Suppressor macrophage treated with lipopolysaccharide for 1 hour (primary cell): ENCODE measurements around the gene VPS50.
A peak's percentile ranks its signal among the peaks of the same experiment; 100 is the strongest.

Experiments
- DNase-seq, 3 donors: peaks; one replicate each; pipeline ENCODE4 v3.0.0-alpha.2; 2020 to 2022

VPS50 gene, protein sequence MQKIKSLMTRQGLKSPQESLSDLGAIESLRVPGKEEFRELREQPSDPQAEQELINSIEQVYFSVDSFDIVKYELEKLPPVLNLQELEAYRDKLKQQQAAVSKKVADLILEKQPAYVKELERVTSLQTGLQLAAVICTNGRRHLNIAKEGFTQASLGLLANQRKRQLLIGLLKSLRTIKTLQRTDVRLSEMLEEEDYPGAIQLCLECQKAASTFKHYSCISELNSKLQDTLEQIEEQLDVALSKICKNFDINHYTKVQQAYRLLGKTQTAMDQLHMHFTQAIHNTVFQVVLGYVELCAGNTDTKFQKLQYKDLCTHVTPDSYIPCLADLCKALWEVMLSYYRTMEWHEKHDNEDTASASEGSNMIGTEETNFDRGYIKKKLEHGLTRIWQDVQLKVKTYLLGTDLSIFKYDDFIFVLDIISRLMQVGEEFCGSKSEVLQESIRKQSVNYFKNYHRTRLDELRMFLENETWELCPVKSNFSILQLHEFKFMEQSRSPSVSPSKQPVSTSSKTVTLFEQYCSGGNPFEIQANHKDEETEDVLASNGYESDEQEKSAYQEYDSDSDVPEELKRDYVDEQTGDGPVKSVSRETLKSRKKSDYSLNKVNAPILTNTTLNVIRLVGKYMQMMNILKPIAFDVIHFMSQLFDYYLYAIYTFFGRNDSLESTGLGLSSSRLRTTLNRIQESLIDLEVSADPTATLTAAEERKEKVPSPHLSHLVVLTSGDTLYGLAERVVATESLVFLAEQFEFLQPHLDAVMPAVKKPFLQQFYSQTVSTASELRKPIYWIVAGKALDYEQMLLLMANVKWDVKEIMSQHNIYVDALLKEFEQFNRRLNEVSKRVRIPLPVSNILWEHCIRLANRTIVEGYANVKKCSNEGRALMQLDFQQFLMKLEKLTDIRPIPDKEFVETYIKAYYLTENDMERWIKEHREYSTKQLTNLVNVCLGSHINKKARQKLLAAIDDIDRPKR

DNA sequence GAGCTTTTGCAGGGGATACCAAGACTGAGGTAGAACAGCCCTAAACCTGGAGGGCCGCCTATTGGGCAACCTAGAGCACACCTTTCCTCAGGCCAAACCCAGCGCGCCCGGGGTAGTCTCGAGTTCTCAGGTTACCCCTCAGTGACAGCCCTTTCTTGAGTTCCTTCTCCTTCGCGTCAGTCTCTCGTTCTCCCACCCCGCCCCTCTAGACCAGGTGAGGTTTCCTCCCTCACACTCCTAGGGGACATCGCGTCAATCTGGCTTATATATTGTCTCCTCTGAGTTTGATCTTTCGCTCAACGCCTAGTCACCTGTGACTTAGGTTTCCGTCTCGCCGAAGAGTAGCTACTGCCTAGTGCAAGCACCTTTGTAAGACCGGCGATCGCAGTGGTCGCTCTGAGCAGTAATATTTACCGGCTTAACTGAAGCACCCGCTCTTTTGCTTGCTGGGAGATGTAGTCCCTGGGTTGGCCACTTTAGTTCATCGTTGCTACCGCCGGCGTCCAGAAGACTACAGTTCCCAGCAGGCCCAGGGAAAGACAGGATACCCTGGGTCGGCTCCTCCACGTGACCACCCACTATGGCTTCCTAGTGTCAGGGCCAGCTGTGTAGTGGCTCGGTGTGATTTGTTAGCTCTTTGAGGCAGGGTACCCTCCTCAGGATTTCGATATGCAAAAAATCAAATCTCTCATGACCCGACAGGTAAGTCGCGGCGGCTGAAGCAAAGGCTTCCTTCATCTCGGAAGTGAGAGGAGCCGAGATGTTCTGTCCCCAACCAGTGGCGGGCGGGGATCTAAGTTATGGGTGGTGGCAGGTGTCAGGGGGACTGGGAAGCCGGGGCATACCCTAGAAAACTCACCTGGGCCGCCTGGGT lies at the start of gene VPS50:
Gene VPS50, plus strand, starts transcription at position 568 of the 874 bp plus-strand sequence. Its CDS starts 102 bp downstream, at position 670.
- DNase-seq, result peak; percentile 95 to 97 (median 95)

DNA sequence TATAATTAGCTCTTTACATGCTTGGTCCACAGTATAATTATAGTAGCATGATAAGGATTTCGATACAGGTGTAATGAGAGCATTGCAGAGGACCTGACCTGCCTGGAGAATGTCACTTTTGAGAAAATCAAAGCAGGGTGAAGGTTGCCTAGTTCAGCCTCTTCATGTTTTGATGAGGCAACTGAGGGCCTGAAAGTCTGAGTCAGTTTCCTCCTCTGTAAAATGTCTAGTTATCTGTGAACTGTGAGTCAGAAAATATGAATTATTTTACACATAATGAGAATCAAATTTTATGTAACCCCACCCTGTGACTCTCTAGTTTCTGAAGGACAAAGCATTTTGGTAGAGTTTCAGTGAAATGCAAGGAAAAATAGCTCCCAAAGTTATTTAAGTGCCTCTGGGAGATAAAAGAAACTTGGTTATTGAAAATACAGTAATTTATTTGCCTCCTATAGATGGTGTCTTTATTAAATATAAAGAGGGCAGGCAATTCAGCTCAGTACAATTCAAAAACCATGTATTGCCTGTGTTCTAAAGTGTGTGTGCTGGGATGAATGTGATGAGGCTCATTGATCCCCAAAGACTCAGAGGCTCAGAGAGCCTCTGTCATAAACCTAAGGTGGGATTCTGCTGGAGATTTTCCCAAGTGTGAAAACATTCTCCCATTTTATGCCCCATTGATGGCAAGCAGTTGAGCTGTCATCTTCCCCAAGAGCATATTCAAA lies 46.7 kb upstream of the VPS50 start:
- DNase-seq, result peak; percentile 29 to 51 (median 41)

DNA sequence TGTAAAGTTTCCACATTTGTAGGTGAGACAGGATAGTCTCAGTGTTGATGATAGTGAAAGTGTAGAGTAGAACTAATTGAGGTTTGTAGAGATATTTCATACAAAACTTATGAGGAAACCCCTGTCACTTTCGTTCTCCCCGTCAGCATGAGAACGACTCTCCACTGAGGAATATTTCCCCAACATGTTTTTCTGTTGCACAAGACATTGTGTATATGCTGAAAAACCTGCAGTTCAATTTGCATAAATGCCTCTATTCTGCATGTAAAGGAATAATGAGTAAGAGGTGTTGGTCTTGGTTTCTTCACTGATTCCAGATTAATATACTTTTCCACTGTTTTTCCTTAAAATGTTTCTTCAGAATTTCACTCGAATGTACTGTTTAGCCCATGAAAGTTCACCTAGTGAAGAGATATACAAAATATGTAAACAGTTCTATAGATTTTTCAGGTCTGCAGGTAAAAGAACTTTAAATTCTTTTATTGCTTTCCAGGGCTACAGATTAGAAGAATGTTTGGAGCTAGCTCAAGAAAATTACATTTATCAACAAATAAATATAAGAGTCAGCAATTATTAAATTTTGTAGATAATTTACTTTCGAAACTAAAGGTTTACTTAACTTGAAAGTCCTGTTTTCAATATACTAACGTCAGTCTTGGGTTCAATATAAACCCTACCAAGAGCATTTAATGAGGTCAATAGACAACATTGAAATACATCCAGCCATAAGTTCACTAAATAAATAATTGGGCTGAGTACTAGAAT lies 43.1 kb upstream of the VPS50 start:
- DNase-seq, result peak in 2 of 3 donors; percentile 30 to 31

DNA sequence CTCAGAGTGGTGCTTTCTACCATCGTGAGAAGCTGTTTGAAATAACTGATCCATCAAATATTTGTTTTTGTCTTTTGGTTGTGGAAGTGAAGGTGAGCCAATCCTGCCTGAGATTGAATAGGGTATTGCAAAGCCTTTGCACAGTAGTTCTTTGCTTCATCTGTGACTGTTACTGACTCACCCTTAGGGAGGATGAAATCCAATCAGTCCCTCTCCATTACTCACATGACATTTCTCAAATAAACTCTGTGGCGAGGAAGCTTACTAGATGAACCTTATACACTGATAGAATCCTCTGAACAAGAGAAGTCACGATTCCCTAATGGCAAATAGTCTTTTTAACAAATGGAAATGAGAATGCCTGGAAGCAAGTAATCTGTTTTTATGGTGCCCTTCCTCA lies 37.8 kb upstream of the VPS50 start:
- DNase-seq, result peak; percentile 24 to 64 (median 61)

DNA sequence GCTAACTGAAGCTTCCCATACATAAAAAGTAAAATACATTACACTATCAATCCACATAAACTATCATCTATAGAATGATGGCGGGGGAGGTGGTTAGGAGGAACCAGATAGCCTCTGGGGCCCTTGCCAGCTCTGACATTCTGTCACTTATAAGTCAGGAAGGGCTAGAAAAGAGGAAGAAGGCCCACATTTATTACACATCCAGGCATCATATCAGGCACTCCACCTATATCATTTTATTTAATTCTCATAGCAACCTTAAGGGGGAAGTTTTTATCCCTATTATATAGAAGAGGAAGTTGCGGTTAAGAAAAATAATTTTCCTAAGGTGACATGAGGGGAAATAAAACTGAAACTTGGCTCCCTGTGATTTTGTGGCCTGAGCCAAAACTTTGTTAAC lies 35.8 kb upstream of the VPS50 start:
- peak; percentile 43 to 66 (median 46) for DNase-seq

DNA sequence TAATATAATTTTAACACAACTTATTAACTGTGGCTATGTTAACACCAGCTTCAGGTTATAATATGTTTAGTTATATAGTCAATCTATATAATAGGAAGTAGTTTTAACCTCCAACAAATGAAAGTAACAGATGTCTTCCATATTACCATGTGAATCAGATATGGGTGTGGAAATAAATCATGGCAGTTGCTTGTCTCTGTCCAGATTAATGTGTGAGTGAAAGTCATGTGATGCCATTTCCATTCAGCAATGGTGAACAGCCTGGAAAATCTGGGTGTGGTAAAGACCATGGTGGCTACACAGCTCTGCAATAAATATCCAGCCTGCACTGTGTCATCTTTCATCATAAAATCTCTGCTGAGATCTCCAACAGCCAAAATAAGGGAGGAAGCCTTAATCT lies 33.7 kb upstream of the VPS50 start:
- no peak for DNase-seq

DNA sequence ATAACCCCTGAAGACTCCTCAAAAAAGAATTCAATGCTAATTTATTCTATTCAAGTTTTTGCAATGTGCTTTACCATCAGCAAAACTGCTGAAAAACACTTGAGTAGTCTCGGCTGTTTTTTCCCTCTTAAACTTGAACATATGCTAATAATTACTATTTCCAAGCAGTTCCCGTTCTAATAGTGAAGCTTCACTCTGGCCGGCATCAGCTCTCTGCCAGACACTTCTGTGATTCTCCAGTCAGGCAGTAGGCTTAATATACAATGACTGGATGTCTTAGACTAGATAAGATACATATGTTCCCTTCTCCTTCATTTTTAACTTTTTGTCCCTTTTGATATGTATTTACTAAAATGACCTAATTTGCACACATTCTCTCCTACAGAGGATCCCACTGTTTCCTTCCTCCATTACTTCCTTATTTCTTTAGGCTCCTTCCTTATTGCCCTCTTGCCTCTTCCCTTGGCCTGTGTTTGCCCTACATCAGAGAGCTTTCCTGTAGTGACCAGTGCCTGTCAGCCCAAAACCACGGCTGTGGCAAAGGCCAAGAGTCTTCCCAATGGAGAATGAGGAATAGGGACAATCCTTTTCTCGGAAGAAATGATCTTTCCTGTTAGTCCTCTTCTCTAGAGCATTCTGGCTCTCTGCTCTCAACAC lies 29.4 kb upstream of the VPS50 start:
- peak; percentile 40 to 61 (median 52) for DNase-seq

DNA sequence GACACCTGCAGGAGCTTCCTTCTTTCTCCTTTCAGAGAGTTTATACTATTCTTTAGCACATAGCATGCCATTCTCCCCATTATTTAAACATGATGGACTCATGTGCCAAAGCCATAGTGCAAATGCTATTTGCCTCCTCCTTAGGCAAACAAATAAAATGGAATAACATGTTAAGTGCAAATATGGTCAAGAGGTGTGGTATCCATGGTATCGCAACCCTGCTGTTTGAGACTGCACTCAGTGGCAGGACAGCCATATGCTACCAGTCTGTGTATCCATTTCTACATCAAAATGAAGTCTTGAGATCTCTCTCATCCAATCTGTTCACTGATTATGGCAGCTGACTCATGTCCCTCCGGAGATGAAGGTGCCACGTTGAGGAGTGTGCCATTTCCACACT lies 28.7 kb upstream of the VPS50 start:
- no peak for DNase-seq

DNA sequence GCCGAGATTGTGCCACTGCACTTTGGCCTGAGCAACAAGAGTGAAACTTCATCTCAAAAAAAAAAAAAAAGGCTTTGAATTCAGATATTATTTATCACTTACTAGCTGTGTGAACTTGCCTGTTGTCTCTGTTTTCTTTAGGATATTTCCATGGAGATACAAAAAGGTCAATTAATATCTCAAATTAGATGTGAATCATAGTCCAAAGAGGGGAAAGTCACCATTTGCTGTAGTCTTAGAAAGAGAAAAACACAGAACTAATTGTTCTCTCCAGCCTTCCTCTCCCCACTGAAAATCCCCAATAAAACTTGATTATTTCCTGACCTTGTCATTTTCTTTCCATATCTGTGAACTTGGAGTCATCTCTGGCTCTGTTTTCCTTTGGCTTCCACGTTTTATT lies 27.1 kb upstream of the VPS50 start:
- no peak for DNase-seq

DNA sequence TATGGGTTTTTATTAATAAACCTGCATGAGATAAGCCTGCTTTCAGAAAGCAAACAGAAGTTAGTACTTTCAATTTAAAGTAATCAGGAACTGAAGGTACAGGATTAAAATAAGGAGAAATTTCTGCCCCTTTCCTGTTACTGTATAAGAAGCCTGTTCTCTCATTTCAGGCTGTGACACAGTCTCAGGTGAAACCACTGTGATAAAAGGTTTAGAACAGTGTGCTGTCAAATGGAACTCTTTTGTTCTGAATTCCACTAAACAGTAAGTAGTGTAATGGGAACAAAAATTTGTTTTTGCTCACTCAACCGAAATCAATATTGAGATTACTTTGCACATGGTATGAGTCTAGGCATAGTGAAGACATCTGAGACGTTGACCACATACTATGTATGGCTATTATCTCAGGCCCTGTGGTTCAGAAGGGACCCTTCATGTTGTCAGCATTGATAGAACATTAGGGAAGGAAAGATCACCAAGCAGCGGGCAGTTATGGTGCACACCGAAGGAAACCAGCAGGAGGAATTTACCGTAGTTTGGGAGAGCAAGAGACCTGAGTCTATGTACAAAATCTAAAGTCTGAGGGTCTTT lies 20.8 kb upstream of the VPS50 start:
- DNase-seq, result no peak

DNA sequence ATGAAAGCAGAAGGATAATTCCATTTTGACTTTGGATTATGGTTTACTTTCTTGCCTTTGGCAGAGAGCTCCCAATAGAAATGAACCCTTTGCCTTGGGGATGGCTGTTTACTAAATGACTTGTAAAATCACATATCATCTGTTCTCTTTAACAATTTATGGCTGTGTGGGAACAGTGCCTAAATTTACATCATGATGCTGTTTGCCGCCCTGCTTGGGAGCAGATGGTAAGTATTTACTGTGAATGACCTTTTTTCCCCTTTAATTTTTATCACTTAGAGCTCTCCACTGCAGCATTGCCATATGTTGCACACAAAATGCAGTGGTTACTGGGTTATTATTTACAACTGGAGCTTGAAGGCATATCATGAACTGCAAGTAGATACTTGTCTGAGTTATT lies 19.3 kb upstream of the VPS50 start:
- no peak for DNase-seq

DNA sequence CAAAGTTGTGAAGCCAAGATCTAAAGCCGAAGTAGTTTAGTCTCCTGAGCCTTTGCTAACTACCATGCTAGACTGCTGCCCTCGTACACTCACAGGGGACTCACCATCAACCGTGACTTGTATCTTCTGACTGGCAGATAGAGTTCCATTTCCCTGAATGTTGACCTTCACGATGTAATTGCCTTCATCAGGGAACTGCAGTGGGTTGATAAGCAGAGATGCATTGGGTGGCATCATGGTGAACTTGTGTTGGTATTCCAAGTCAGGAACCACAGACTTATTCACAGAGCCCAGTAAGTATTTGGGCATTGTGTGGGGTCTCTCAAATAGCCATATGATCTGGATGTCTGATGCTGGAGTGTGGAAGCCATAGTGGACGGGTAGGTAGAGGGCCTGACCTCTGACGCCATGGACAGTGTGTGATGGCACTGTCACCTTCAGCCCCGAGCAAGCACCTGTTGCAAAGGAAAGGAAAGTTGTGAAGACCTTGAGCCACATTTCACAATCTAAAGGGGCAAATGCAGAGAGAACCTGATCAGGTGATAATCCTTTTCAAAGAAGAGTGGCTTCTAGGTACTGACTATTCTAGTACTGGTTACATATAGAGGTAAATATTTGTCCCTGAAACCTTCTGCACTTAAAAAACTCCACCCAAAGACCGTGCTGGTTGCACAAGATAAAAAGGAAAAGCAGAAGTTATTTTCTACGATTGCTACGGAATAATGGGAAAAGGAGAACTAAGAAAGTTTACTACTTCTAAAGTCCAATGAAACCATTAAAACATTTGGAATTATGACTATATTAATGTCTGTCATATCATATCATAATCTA lies 13.0 kb upstream of the VPS50 start:
- peak; percentile 26 to 56 (median 47) for DNase-seq

DNA sequence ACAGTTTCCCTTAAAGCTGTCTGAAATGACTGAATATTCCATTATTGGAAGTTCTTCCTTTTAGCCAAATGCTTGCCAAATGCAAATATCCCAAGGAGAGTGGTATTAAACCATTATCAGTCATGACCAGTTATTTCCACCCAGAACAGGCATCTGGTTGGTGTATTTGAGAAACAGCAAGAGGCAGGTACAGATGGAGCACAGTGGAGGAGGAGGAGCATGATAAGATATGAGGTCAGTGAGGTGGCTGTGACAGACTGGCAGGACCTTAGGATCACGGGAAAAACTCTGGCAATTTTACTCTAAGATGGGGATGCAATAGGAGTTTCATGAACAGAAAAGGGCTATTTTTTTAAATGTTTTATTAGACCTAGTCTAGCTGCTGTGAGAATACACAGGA lies 12.3 kb upstream of the VPS50 start:
- DNase-seq, result no peak

DNA sequence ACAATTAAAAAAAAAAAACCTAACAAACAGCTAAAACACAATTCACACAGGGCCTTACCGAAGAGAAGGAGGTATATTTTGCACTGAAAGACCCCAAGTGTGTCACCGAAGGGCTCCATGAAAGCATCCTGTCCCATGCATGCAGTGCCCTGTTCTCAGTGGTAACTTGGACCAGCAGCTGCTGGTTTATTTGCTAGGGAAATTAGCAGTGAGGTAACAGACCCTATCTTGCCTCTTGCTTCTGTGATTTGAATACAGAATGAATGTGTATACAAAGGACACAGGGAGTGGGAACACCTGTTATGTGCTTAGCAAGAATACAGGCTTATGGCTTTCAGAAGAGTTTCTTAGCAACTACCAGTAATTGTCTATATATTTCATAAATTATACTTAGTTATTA lies 5.9 kb upstream of the VPS50 start, which contains the start of gene HEPACAM2:
Gene HEPACAM2, minus strand, starts transcription at position 160 of the 400 bp plus-strand sequence.
- DNase-seq, result no peak

DNA sequence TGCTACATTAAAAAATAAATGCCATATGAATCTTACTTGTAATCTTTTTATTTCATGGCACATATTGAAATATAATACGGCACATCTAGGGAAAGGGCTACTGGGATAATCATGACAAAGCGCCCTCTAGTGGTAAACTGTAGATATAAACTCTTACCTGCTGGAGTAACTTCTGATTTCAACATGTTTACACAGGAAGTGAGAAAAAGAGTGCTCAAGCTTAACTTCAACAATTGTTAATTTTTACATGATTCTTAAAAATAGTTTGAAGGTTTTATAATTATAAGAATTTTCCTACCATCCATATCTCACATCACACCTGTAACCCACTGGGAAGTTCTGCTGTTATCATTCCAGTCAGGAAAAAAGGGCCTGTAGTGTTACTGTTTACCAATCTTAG lies 3.9 kb upstream of the VPS50 start:
- DNase-seq, result peak; percentile 65 to 89 (median 78)

DNA sequence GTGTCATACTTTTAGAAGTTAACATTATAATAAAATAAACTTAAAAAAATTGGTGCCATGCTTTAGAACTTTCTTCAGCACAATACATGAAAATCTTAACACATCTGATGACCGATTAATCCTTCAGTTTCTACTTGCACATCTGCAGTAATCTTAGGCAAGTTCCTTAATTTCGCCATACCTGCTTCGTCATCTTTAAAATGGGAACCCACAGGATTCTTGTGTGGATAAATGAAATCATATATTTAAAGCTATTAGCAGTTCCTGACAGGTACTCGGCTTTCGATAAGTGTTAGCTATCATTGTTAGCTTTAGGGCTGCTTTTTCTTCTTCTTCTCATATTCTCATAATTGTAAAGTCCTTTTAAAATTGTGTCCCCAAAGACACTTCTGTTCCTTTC lies 907 bp upstream of the VPS50 start:
- peak; percentile 41 to 65 (median 64) for DNase-seq

DNA sequence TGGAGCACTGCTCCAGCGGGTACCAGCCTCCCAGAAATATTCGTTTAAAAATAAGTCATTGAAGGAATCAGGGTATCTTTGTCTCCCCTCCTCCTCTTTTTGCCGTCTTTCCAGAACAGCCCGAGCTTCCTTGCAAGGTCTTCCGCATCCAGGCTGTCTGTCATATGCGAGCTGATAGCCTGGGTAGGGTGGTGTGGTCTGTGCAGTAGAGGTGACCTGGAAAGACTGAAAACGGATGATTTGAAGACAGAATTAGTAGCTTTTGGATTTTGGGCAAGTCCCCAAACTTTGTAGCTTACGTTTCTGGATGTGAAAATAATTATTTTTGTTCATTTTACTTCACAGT lies 480 bp downstream of the VPS50 start:
- DNase-seq, result peak; percentile 38 to 46 (median 41)

DNA sequence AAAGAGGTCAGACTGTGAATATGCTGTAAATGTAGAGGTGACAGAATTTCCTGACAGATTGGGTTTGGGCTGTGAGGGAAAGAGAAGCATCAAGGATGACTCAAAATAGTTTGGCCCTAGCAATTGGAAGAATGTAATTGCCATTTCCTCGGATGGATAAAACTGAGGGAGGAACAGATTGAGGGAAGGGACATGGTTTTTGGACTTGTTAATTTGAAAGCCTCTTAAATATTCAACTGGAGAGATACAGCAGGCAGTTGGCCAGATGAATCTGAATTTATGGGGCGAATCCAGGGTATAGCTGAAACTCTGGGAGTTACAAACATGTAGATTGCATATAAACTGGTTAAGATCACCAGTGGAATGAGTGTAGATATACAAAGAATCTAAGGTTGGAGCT lies 3.4 kb downstream of the VPS50 start:
- no peak for DNase-seq

DNA sequence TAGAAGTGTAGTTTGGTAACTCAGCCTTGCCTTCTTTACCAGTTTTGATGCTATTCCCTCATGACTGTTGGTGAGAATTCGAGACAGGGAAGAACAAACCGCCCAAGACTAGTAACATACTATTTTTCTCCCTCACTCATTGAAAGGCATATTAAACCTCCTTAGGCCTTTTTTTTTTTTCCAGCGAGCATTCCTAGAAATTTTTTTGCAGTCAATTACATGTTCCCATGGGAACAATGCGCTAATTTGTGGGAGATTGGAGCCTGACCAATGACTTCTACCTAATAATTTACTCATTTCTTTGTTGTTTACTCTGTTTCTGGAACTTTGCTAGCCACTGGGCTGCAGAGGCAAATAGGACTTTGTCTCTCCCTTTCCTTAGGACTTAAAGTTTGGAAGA lies 6.0 kb downstream of the VPS50 start:
- DNase-seq, result no peak
